ENCODE data around the gene REXO5. TPM values are rescaled to one million over a fixed set of nuclear protein-coding genes. Genes with fewer than 3 reads are reported as not detected.

Gene REXO5
- total and polyA plus RNA-seq, 9 donors, result 0.73 to 7.6 (median 3.5) TPM

DNA sequence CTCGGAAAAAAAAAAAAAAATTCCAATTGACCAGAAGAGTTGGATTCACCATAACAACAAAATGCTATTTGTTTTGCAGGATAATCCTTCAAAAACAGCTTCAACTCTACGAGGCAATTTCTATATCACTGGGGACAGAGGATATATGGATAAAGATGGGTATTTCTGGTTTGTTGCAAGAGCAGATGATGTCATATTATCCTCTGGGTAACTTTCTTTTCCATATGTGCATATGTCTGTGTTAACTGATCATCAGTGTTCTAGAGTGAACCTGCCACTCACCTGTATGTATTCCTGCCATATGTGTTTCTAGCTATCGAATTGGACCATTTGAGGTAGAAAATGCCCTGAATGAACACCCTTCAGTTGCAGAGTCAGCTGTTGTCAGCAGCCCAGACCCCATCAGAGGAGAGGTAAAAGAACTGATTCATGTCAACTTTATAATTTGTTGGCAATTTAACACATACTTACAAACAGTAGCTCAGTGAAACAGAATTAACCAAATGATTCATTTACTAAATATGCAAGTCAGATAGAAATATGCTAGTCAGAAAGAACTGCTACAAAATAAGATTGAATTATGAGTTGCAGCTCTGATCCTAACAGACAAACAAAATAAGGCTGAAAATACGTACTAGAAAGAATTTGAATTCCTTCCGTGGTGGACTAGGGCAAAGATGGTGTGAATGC is 14.3 kb upstream of the REXO5 start:
- Histone ChIP-seq H3K27me3 (no peaks in the 10 kb centered on the region), H3K9me3 (no peaks in the 10 kb centered on the region), H3K4me3 (no peak overlapping the region), H3K4me1 (ENCODE audit: insufficient read depth) (no peaks in the 10 kb centered on the region), H3K27ac (no peak overlapping the region), H3K36me3 (no peaks in the 10 kb centered on the region)
- intact Hi-C loops (cut with DNase I), result no loop called here
- no peak for DNase-seq
- TF ChIP-seq EP300 (IDR thresholded peaks at IDR 0.05), result no peak
- TF ChIP-seq POLR2A (IDR thresholded peaks at IDR 0.05), result no peak
- TF ChIP-seq, protein P1, sequence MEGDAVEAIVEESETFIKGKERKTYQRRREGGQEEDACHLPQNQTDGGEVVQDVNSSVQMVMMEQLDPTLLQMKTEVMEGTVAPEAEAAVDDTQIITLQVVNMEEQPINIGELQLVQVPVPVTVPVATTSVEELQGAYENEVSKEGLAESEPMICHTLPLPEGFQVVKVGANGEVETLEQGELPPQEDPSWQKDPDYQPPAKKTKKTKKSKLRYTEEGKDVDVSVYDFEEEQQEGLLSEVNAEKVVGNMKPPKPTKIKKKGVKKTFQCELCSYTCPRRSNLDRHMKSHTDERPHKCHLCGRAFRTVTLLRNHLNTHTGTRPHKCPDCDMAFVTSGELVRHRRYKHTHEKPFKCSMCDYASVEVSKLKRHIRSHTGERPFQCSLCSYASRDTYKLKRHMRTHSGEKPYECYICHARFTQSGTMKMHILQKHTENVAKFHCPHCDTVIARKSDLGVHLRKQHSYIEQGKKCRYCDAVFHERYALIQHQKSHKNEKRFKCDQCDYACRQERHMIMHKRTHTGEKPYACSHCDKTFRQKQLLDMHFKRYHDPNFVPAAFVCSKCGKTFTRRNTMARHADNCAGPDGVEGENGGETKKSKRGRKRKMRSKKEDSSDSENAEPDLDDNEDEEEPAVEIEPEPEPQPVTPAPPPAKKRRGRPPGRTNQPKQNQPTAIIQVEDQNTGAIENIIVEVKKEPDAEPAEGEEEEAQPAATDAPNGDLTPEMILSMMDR (IDR thresholded peaks at IDR 0.05), result no peak
- 79 to 92% (median 92%) methylated on average over 5 of the region's 5 CpGs for WGBS, 3 donors

GRCh38 chr16:20798364-20798763 is 8.0 kb upstream of the REXO5 start:
- intact Hi-C loops (cut with DNase I), result no loop called here
- Histone ChIP-seq H3K27me3 (no peaks in the 10 kb centered on the region), H3K4me3 (no peak overlapping the region), H3K36me3 (no peaks in the 10 kb centered on the region), H3K4me1 (ENCODE audit: insufficient read depth) (no peaks in the 10 kb centered on the region), H3K9me3 (no peaks in the 10 kb centered on the region), H3K27ac (no peak overlapping the region)
- no peak for DNase-seq
- no peak for TF ChIP-seq EP300 (IDR thresholded peaks at IDR 0.05)
- TF ChIP-seq, protein P1 (IDR thresholded peaks at IDR 0.05), result no peak
- TF ChIP-seq POLR2A (IDR thresholded peaks at IDR 0.05), result no peak
- WGBS, 3 donors, result 71 to 79% (median 76%) methylated on average over 2 of the region's 2 CpGs

GRCh38 chr16:20799599-20799998 is 6.7 kb upstream of the REXO5 start:
- no peaks in the 10 kb centered on the region for H3K27me3 ChIP-seq
- no peaks in the 10 kb centered on the region for H3K4me1 ChIP-seq (ENCODE audit: insufficient read depth)
- DNase-seq, result no peak
- no peak for TF ChIP-seq POLR2A (IDR thresholded peaks at IDR 0.05)
- TF ChIP-seq, protein P1 (IDR thresholded peaks at IDR 0.05), result peak in 2 of 3 donors; percentile 14 to 37
- H3K36me3 ChIP-seq, result no peaks in the 10 kb centered on the region
- intact Hi-C loops (cut with DNase I), result no loop called here
- H3K27ac ChIP-seq, result no peak overlapping the region
- no peaks in the 10 kb centered on the region for H3K9me3 ChIP-seq
- WGBS, 3 donors, result 47 to 53% (median 52%) methylated on average over 2 of the region's 2 CpGs
- H3K4me3 ChIP-seq, result no peak overlapping the region

DNA sequence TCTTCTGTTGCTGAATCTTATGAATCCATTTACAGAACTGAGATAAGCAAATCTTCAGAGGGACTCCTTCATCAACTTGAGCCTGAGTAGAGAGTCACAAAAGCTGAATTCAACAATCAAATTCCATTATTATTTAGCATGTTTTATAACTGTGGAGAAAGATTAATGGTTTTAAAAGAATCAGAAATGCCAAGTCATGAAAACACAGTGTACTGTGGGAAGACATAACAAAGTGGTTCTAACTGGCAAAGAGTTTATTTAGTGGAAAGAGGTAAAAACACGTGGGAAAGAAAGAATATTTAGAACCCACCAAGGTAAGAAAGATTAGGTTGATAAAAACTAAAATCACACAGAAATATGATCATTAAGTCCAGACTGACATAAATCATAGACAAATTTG is 5.0 kb upstream of the REXO5 start:
- intact Hi-C loops (cut with DNase I), result no loop called here
- TF ChIP-seq, protein P1 (IDR thresholded peaks at IDR 0.05), result no peak
- 11 to 32% (median 12%) methylated on average over 1 of the region's 1 CpG for WGBS, 3 donors
- no peaks in the 10 kb centered on the region for H3K4me1 ChIP-seq (ENCODE audit: insufficient read depth)
- H3K9me3 ChIP-seq, result no peaks in the 10 kb centered on the region
- no peak overlapping the region for H3K4me3 ChIP-seq
- no peaks in the 10 kb centered on the region for H3K36me3 ChIP-seq
- H3K27ac ChIP-seq, result no peak overlapping the region
- no peaks in the 10 kb centered on the region for H3K27me3 ChIP-seq
- no peak for DNase-seq

All from ovary (tissue), 9 donors.